SU-DHL-6 (cell line): ENCODE measurements around the gene NQO2.

Source experiments
- H2AFZ ChIP-seq: fragments of 200-600 bp; sonication (generic); 2 replicates; pipeline ENCODE4 v1.6.1; 2014; ENCODE audit warnings: low read depth, mild to moderate bottlenecking, moderate library complexity, mixed read lengths, antibody characterized with exemption, low read length; ENCODE audit not compliant: severe bottlenecking
- H3F3A ChIP-seq: fragments of 200-600 bp; shearing (Covaris generic); 2 replicates; pipeline ENCODE4 v1.6.0; 2016; ENCODE audit warnings: antibody characterized with exemption, mild to moderate bottlenecking; ENCODE audit not compliant: insufficient read depth
- H3K27ac ChIP-seq: fragments of 200-600 bp; sonication (generic); 2 replicates; pipeline ENCODE4 v1.5.1; 2016; ENCODE audit warnings: low read depth, mild to moderate bottlenecking, low read length, moderate library complexity, mixed read lengths
- H3K27me3 ChIP-seq: fragments of 200-600 bp; sonication (generic), shearing (Covaris generic); 2 replicates; pipeline ENCODE4 v1.6.0; 2014; ENCODE audit warnings: mild to moderate bottlenecking, low read length
- H3K36me3 ChIP-seq: fragments of 200-600 bp; sonication (generic); 2 replicates; pipeline ENCODE4 v1.6.1; 2014; ENCODE audit warnings: mild to moderate bottlenecking, low read length, mixed read lengths
- H3K4me2 ChIP-seq: fragments of 300-600, 200-600 bp; shearing (Covaris generic), sonication (generic); 2 replicates; pipeline ENCODE4 v1.6.0; 2014; ENCODE audit warnings: low read length, low read depth, mild to moderate bottlenecking; ENCODE audit not compliant: poor library complexity, severe bottlenecking
- H3K4me3 ChIP-seq: fragments of 200-600 bp; sonication (generic); 2 replicates; pipeline ENCODE4 v1.5.1; 2014; ENCODE audit warnings: antibody characterized with exemption, low read length, mild to moderate bottlenecking, mixed read lengths; ENCODE audit not compliant: insufficient read depth, poor library complexity, severe bottlenecking
- H3K79me2 ChIP-seq: fragments of 200-600 bp; sonication (generic); 2 replicates; pipeline ENCODE4 v1.6.1; 2014; ENCODE audit warnings: mild to moderate bottlenecking, low read length, moderate library complexity; ENCODE audit not compliant: insufficient read depth
- H3K9ac ChIP-seq: fragments of 200-600 bp; sonication (generic); 2 replicates; pipeline ENCODE4 v1.7.0; 2014; ENCODE audit warnings: mild to moderate bottlenecking, low read length
- H3K9me2 ChIP-seq: fragments of 200-600 bp; sonication (generic); replicated peaks from 2 replicates; pipeline ENCODE4 v1.6.1; 2014; ENCODE audit warnings: low read length; ENCODE audit not compliant: insufficient read depth
- H3K9me3 ChIP-seq: fragments of 200-600 bp; sonication (generic); 2 replicates; pipeline ENCODE4 v1.6.1; 2014; ENCODE audit warnings: low read length, mixed read lengths; ENCODE audit not compliant: insufficient read depth
- H4K20me1 ChIP-seq: fragments of 200-600 bp; sonication (generic); 2 replicates; pipeline ENCODE4 v1.6.1; 2014; ENCODE audit warnings: low read depth, mild to moderate bottlenecking, antibody characterized with exemption, low read length, moderate library complexity, mixed read lengths
- EZH2phosphoT487 ChIP-seq: fragments of 200-600 bp; sonication (generic), shearing (Covaris generic); conservative IDR thresholded peaks from 2 replicates; pipeline ENCODE4 v1.6.1; 2018; ENCODE audit warnings: mild to moderate bottlenecking, antibody characterized with exemption, low read length, moderate library complexity, mixed read lengths
- TF ChIP-seq, protein P1 (sequence below): fragments of 200-600 bp; sonication (generic); IDR thresholded peaks from one replicate; pipeline ENCODE4 v1.5.1; 2017; ENCODE audit warnings: antibody characterized with exemption, mild to moderate bottlenecking, low read length, moderate library complexity; ENCODE audit not compliant: insufficient read depth, poor library complexity, severe bottlenecking

The NQO2 gene

DNA sequence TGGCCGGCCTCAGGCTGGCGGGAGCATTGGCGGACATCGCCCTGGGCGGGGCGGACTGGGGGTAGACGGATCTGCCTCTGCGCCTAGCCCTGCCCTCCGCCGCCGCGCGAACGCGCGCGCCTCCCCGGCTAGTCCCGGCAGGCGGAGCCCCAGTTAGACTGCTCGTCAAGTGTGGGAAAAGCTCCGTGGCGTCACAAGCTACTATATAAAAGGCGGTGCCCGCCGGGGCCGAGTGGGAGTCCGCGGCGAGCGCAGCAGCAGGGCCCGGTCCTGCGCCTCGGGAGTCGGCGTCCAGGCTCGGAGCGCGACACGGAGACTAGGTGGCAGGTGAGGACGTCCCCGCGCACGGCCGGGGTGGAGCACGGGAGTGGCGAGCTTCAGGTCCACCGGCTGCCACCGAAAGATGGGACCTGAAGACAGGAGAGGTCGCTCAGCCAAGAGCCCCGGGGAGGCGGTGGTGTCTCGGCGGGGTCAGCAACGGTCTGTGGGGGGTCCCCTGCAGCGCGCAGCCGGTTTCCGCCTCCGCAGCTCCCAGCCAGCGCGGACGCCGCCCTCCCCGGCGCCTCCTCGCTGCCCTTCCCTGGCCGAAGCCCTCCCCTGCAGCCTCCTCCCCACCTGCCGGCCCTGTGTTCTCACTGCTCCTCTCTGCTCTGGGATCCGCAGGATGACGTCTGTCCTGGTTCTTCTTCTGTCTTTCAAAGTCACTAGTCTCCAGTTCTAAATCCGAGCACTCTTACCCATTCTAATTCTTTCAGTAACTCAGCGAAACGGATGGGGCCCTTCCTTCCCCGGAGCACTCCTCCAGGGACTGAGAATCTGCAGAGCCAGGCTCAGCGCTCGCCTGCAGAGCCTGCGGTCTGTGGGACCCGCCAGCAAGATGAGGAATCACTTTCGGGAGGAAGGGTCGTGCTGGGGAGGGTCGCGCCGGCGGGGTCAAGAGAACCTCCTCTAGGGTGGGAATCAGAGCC is 64.3 kb downstream of the NQO2 start:
- Histone ChIP-seq H3K27ac (no peak overlapping the region), H3K9ac (peak overlapping the region; percentile 65)
- TF ChIP-seq, protein P1, sequence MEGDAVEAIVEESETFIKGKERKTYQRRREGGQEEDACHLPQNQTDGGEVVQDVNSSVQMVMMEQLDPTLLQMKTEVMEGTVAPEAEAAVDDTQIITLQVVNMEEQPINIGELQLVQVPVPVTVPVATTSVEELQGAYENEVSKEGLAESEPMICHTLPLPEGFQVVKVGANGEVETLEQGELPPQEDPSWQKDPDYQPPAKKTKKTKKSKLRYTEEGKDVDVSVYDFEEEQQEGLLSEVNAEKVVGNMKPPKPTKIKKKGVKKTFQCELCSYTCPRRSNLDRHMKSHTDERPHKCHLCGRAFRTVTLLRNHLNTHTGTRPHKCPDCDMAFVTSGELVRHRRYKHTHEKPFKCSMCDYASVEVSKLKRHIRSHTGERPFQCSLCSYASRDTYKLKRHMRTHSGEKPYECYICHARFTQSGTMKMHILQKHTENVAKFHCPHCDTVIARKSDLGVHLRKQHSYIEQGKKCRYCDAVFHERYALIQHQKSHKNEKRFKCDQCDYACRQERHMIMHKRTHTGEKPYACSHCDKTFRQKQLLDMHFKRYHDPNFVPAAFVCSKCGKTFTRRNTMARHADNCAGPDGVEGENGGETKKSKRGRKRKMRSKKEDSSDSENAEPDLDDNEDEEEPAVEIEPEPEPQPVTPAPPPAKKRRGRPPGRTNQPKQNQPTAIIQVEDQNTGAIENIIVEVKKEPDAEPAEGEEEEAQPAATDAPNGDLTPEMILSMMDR: no peak
- TF ChIP-seq EZH2phosphoT487: no peak

DNA sequence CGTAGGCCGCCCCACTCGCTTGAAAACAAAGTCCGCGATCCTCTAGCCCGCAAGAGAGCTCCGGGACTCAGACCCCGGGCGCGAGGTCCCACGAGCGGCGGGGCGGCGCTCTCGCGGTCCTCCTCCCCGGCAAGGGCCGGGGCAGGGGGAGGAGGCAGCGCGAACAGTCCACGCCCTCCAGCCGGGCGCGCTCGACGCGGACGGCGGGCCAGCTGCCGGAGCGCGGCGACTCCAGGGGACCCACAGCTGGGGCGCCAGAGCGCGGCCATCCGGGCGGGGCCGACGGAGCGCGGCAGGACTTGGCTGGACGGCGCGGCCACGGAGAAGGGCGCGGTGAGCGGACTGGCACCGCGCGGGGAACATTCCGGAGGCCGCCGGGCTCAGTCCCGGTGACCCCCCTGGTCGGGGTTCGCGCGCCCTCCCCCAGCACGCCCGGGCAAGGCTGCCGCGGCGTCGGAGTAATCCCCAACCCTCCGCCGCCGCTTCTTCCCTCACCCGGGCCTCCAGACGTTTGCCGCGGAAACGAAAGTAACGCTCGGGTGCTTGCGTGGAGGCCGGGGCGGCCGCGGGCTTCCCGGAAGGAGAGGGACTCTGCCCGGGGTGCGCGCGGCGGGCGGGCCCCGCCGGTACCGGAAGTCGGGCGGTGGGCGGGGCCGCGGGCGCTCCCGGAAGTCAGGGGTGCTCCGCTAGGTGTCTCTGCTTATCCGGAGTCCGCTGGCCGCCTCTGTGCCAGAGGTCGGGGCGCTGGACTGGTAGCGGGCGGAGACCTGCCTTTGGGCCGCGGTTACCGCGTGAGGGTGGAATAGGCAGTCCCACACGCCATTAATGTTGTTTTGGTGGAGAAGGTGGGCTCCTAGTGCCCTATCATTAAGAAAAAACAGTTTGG is 68.9 kb downstream of the NQO2 start, which contains the start of gene RIPK1:
RIPK1 (plus strand) TSS at position 166 of the 886 bp plus-strand sequence. CDS start 8,330 bp downstream, outside the sequence.
- Histone ChIP-seq H3K9me3 (no peaks in the 10 kb centered on the region), H3K36me3 (no peaks in the 10 kb centered on the region), H3K27ac (peak within 1 kb of the TSS; percentile 91), H3K4me3 (peak within 1 kb of the TSS; percentile 63), H3K9me2 (no peaks in the 10 kb centered on the region), H4K20me1 (no peaks in the 10 kb centered on the region), H3K79me2 (peaks cover 42% of the 10 kb centered on the region), H3K9ac (peak within 1 kb of the TSS; percentile 92), H3K27me3 (no peaks in the 10 kb centered on the region), H3K4me2 (peak within 1 kb of the TSS; percentile 75), H3F3A (peaks cover 45% of the 10 kb centered on the region), H2AFZ (peak within 1 kb of the TSS; percentile 87)
- no peak for TF ChIP-seq EZH2phosphoT487
- TF ChIP-seq, protein P1: peak; percentile 45

More for the DNA sequence above, 64.3 kb downstream of the NQO2 start:
- H3K79me2 ChIP-seq: peaks cover 1% of the 10 kb centered on the region
- H3K9me3 ChIP-seq: no peaks in the 10 kb centered on the region
- peak overlapping the region; percentile 75 for H3K4me3 ChIP-seq
- peak overlapping the region; percentile 46 for H3K4me2 ChIP-seq
- H3K27me3 ChIP-seq: no peaks in the 10 kb centered on the region
- no peaks in the 10 kb centered on the region for H4K20me1 ChIP-seq
- no peaks in the 10 kb centered on the region for H3K9me2 ChIP-seq
- no peaks in the 10 kb centered on the region for H3K36me3 ChIP-seq
- H3F3A ChIP-seq: peaks cover 32% of the 10 kb centered on the region
- peak overlapping the region; percentile 93 for H2AFZ ChIP-seq
